Activated naive CD4-positive, alpha-beta T cell treated with anti-CD3 and anti-CD28 coated beads, Interleukin-2, amount 50 U/mL, for 72 hours (primary cell): ENCODE measurements around the gene RAI1. TPM values are rescaled to one million over a fixed set of nuclear protein-coding genes. Genes with fewer than 3 reads are reported as not detected.

Experiments used
- ATAC-seq, 2 donors: fragments of 150-1000 bp; cut with Tn5 transposase; 2 replicates each; pipeline ENCODE4 v1.10.0; 2021; ENCODE audit warnings: mild to moderate bottlenecking in 2 of 2, moderate library complexity in 2 of 2
- DNase-seq, 2 donors: peaks; one replicate each; pipeline ENCODE4 v3.0.0; 2021 to 2022; ENCODE audit warnings: low spot score in 2 of 2
- H3K27ac Mint-ChIP-seq, 2 donors: one replicate each; pipeline ENCODE4 v1.8.0; 2022; ENCODE audit warnings: mild to moderate bottlenecking in 2 of 2, mixed read lengths in 2 of 2
- H3K36me3 Mint-ChIP-seq, 2 donors: one replicate each; pipeline ENCODE4 v1.8.0; 2022; ENCODE audit warnings: mixed read lengths in 2 of 2
- H3K9me3 Mint-ChIP-seq, 2 donors: one replicate each; pipeline ENCODE4 v1.8.0; 2022; ENCODE audit warnings: mixed read lengths in 2 of 2
- total RNA-seq, 2 donors: library from RNA; stranded (reverse); gene quantifications; one replicate each; pipeline ENCODE4 v1.2.3, GENCODE V29; 2022

The RAI1 gene
- total RNA-seq, 2 donors from 2014 or later = 14.9 to 21.6 TPM

DNA sequence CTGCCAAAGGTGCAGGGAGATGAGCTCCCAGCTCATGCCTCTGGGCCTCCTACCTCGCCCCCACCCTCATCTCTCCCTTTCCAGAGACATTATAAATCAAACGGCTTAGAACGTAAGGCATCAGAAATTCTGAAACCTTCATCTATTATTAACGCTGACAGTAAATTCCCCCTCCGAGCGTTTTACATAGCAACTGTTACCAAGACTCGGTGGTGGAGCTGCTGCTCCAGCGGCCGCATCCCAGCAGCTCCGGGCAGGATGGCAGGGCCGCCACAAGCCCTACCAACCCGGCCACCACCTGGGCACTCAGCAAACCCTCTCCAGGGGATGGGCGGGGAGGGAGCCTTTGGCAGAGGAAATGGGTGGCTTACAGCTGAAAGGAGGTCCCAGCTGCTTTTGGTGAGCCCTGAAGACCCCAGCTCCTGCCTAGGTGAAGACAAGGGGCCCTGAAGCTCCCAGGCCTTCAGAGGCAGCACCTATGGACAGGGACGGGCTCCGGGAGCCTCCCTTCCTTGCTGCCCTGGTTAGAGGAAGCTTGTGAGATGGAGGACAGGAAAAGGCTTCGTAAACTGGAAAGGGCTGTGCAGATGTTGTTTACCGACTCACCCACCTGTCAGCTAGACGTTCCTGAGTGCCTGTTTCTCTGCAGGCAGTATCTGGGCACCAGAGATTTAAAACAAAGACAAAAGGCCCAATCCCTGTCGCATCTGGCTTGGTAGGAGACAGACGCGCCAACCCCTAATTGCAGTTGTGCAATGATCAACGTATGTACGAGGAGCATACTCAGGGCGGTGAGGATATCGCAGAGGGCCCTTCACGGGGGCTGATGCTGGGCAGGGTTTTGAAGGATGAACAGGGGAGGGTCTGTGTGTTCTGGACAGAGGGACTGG, 76.9 kb downstream of the RAI1 start:
- Mint-ChIP-seq H3K9me3 (no peaks in the 10 kb centered on the region), H3K36me3 (no peaks in the 10 kb centered on the region), H3K27ac (peak overlapping the region; percentile 65 to 94)

DNA sequence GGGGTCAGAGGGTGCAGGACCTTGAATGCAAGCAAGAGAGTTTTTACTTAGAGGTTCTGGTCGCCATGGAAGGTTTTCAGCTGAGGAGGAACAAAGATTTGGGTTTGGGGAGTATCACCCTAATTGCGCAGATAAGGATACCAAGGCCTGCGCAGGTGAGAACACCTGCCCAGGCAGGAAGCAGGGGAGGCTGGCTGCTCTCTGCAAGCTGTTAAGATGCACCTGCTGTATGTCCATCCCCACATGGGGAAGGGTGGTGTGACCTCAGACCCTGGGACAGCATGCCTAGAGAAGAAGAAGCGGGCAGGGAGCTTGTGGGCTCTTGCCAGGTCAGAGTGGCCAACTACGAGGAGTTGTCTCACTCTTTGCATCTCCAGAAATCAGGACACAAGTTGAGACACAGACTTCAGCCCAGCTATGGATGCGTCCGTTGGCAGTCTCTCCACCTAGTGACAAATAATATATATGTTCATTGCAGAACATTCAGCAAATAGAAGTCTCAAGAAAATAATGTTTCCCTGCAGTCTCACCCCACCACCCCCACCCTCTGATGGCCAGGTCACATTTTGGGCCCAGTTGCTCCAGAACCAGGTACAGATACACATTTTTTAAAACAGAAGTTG, 77.8 kb downstream of the RAI1 start:
- DNase-seq (no peak), ATAC-seq (no peak)
- Mint-ChIP-seq H3K9me3 (no peaks in the 10 kb centered on the region), H3K27ac (peak overlapping the region in 1 of 2 donors; percentile 79), H3K36me3 (no peaks in the 10 kb centered on the region)

More for the DNA sequence above, 76.9 kb downstream of the RAI1 start:
- ATAC-seq (no peak), DNase-seq (no peak)

DNA sequence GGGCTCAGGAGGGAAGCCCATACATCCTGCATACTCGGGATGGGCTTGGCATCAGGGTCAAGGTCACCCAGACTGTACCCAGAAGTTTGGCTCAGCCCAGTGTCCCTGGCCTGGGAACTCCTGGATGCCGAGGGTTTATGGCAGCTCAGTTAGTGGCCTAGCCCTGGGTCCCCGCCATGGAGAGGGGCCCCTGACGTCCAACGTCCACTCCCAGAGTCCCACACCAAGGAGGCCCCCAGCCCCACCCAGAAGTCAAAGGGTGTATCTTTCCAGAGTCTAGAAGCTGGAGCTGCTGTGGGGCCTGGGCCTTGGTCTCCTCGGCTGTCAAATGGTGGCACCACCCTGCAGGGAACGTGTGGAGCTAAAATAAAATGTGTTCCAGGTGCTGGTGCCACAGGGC, 79.1 kb downstream of the RAI1 start:
- ATAC-seq = no peak
- H3K36me3 Mint-ChIP-seq = peaks cover 0 to 6% of the 10 kb centered on the region in 2 donors
- no peak for DNase-seq
- H3K9me3 Mint-ChIP-seq = no peaks in the 10 kb centered on the region
- H3K27ac Mint-ChIP-seq = no peak overlapping the region

DNA sequence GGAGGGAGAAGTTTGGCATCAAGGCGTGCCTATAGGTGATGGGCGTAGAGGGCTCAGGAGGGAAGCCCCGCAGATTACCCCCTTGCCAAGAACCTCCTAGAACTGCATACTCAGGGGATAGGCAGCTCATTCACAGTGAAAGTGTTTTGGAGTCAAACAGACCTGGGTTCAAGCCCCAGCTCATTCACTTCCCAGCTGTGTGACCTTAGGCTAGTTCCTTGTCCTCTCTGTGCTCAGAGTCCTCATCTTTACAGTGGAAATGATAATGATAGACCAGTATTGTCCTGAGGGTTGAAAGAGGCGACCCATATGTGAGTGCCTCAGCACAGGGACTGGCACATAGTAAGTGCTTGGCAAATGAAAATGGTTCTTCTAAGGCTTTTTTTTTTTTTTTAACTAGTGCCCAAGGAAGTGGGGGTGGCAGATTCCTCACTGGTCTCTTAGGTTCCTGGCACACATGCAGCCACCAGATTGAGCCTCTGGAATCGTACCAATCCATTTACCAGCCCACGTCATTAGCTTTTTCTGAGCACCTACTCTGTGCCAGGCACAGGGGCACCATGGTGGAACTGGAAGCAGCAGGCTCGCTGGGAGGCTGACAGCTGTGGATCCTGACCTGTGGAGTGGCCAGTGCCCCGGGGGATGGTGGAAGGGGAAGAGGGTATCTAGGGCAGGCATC, 79.8 kb downstream of the RAI1 start:
- Mint-ChIP-seq H3K36me3 (peaks cover 0 to 6% of the 10 kb centered on the region in 2 donors), H3K27ac (no peak overlapping the region), H3K9me3 (no peaks in the 10 kb centered on the region)
- ATAC-seq = no peak
- DNase-seq = no peak

DNA sequence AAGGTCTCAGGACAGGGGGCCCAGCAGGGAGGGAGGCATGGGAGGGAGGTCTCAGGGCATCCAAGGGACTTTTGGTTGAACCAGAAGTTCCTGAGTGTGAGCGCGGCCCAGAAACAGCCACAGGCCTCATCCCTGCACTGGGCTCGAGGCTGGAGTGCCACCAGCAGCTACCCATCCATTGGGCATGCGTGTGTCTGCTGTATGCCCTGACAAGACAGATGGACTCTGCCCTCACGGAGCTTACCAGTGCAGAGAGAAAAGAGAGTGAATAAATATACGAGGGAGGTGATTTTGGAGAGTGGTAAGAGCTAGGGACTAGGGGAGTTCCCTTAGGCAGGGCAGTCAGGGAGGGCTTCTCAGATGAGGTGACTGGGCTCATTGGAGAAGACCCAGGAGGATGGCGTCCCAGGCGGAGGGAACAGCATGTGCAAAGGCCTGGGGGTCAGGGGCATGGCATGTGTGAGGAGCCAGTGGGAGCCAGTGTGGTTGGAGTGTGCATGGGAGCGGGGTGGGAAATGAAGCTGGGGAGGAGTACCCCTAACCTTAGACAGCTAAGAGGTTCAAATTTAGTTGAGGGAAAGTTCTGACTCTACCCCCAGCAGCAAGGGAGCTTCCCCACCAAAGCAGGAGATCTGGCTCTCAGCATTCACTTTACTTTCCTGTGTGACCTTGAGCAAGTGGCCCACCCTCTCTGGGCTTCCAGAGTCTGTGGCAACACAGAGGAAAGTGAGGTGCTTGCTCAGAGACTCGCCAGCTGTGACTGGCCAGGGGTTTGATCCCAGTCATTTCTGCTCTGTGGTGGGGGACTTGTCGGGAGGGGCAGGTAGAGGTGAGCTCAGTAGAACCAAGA, 80.9 kb downstream of the RAI1 start:
- H3K36me3 Mint-ChIP-seq = peaks cover 0 to 6% of the 10 kb centered on the region in 2 donors
- no peak for DNase-seq
- no peak for ATAC-seq
- H3K9me3 Mint-ChIP-seq = no peaks in the 10 kb centered on the region
- peak overlapping the region in 1 of 2 donors; percentile 1 for H3K27ac Mint-ChIP-seq

DNA sequence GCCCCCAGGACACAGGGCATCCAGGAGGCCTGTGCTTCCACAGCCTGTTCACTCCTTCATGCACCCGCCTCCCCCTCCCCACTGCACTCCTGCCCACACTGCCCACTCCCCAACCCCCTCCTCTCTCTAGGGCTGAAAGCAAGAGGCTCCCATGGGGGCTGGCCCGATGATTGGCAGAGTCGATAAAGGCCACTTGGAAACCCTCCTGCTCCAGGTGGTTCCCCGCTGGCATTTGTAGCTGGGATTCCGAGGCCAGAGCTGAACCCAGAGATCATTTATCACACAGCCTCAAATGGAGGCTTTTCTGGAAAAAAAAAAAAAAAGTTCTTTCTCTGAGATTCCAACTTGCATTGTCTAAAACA, 81.5 kb downstream of the RAI1 start:
- ATAC-seq = no peak
- no peak overlapping the region for H3K27ac Mint-ChIP-seq
- DNase-seq = no peak
- no peaks in the 10 kb centered on the region for H3K9me3 Mint-ChIP-seq
- peaks cover 0 to 6% of the 10 kb centered on the region in 2 donors for H3K36me3 Mint-ChIP-seq

DNA sequence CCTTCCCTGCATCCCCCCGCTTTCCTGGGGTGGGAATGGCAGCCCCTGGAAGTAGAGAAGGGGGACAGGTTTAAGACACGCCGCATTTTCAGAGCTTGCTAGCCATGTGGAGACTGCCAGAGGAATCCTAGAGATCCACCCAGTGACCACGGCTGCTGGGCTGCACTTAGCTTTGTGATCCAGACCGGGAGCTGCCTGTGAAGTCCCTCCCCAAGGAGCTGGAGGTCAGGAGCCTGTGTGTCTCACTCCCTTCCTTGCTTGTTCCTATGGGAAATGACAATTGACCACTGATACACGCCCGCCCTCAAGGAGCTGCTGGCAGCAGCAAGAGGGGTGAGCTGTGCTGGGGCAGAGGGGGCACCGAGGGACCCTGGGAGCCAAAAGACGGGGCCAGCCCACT, 81.9 kb downstream of the RAI1 start:
- ATAC-seq = no peak
- Mint-ChIP-seq H3K36me3 (peaks cover 0 to 6% of the 10 kb centered on the region in 2 donors), H3K27ac (peak overlapping the region in 1 of 2 donors; percentile 20), H3K9me3 (no peaks in the 10 kb centered on the region)
- DNase-seq = no peak

DNA sequence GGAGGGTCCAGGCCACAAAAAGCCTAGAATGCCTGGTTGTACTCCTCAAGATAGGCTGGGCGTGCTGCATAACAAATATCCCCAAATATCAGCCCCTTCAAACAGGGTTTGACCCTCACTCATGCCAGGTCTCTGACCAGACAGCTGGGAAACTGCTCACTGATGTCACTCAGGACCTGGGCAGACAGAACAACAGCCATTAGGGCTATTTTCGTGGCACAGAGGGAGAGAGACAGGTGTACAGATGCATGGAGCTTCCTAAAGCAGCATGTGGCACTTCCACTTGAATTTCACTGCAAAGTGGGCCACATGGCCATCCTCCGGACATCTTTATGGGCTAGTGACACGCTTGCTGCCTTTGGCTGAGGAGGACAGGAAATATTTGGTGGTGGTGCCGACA, 82.5 kb downstream of the RAI1 start:
- Mint-ChIP-seq H3K27ac (peak overlapping the region; percentile 20 to 68), H3K36me3 (peaks cover 0 to 6% of the 10 kb centered on the region in 2 donors), H3K9me3 (no peaks in the 10 kb centered on the region)
- ATAC-seq (no peak), DNase-seq (no peak)

DNA sequence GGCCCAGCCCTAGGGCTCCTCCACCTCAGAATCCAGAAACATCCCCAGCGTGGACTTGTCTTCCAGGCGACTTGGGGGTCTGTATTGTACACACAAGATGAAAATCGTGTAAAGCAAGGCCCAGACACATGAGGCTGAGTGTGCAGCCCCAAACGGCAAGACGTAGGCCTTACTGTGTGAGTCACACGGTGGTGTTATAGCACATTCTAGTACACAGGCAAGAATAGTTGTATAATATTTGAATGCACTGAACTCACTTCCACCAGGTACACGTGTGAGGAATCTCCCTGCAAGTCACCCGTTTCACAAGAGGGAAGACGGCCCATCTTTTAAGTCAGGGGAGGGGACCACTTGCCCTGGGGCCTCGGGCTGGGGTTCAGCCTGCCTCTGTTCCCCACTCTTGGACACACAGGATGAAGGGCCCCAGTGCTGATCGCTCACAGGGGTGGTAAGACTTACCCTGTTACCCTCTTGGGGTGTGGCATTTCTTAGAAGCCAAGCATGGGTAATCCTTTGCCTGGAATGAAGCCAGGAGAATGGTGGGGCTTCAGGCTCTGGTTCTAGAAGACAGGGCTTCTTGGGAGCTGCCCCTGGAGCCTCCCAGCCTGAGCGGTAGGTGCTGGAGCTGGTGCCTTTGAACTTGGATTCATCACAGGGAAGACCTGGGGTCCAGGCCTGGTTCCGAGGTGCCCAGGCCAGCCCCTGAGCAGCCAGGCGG, 84.3 kb downstream of the RAI1 start:
- peaks cover 0 to 6% of the 10 kb centered on the region in 2 donors for H3K36me3 Mint-ChIP-seq
- H3K27ac Mint-ChIP-seq = peak overlapping the region in 1 of 2 donors; percentile 62
- ATAC-seq (no peak), DNase-seq (no peak)
- no peaks in the 10 kb centered on the region for H3K9me3 Mint-ChIP-seq

DNA sequence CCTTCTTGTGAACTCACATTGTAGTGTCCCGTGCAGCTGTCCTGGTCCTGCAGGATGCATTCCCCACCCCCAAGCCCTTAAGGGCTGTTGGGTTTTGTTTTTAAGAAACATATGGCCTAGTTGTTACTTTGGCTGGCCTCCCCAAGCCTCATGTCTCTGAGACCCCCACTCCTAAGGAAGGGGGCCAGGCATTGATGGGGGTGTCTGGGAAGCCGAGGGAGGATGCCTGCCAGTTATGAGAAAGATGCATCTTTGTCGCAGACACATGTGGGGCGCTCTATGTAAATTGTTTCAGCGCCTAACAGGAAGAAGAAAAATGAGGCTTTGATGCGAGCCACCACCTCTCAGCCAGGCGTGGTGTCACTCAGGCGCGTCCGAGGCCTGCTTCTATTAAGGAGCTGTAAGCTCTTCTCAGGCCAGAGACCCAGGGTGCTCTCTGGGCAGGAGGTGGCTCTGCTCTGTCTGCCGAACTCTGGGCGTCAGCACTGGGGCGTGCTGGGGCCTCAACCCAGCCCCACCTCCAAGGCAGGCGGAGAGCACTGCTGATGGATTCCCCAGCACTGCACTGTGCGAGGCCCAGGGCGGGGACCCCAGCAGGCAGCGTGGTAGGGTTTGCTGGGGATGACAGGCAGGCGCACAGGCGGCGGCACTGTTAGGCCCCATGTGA, 85.0 kb downstream of the RAI1 start:
- peak overlapping the region; percentile 14 to 62 for H3K27ac Mint-ChIP-seq
- no peak for DNase-seq
- H3K9me3 Mint-ChIP-seq = no peaks in the 10 kb centered on the region
- H3K36me3 Mint-ChIP-seq = peaks cover 0 to 6% of the 10 kb centered on the region in 2 donors
- ATAC-seq = peak; percentile 32 to 42

DNA sequence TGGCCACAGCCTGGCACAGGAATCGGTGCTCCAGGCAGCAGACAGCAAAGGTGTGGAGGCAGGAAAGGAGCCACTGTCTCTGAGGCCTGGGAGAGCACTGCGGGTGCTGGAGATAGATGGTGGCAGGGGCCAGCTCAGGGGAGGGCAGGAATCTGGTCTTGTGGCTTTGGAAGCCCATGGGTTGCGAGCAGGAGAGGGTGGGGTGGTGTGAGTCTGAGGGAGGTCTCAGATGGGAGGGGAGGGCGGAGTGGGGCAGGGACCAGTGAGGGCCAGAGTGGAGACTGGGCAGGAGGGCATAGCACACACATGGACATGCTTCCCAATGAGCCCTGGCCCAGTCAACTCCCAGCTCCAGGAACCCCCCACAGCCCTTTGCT, 85.5 kb downstream of the RAI1 start:
- Mint-ChIP-seq H3K9me3 (no peaks in the 10 kb centered on the region), H3K27ac (peak overlapping the region in 1 of 2 donors; percentile 62), H3K36me3 (peaks cover 0 to 6% of the 10 kb centered on the region in 2 donors)
- no peak for ATAC-seq
- no peak for DNase-seq

DNA sequence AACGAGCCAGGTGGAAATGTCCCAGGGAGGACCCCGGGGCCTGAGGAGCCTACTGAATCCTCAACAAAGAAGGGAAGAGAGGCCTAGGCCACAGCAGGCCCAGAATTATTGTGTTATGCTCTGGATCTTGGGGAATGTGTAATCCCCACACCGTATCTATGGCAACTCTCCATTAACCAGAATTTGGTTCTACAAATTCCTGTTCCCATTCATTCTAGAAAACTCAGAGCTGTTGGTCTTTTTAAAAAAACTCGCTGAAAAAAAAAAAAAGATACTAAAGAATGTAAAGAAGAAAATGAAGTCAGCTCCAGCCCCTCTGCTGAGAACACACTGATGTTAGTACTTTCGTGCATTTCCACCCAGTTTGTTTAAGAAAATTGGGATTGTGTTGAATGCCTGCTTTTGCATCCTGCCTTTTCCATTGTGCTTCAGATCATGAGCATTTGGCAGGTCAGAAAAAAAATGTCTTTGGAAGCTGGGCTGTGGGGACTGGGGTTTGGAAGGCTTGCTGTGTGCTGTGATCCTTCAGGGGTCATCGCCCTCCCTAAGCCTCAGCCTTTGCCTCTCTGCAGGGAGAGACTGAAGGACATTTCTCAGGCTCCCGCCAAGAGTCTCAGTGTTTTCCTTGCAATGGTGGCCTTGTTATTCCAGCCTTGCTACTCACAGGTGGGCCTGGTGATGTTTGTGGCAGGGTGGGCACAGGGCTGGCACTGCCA, 86.1 kb downstream of the RAI1 start:
- Mint-ChIP-seq H3K27ac (no peak overlapping the region), H3K36me3 (peaks cover 0 to 6% of the 10 kb centered on the region in 2 donors)
- ATAC-seq = no peak

DNA sequence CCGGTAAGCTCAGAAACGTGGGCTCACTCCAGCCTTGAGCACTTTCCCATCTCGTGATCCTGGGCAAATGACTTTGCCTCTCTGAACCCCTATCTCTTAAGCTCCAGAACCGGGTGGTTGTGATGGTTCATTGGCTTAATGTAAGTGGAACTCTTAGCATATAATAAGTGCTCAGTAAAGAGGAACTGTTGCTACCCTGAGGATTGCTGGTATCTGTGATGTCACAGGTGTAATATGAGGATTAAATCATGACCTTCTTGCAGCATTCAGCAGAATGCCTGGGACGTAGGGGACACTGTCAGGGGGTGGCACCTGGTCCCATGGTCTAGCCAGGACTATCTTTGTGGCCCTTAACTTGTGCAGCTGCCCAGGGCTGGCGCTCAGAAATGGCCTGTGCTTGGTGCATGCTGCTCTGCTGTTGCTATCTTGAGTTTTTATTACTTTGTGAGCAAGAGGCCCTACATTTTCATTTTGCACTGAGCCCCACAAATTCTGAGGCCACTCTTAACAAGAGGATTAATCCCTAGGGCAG, 86.7 kb downstream of the RAI1 start:
- Mint-ChIP-seq H3K36me3 (peaks cover 0 to 6% of the 10 kb centered on the region in 2 donors), H3K9me3 (no peaks in the 10 kb centered on the region), H3K27ac (peak overlapping the region in 1 of 2 donors; percentile 88)
- ATAC-seq (no peak), DNase-seq (no peak)

More for the DNA sequence above, 86.1 kb downstream of the RAI1 start:
- no peak for DNase-seq
- no peaks in the 10 kb centered on the region for H3K9me3 Mint-ChIP-seq

DNA sequence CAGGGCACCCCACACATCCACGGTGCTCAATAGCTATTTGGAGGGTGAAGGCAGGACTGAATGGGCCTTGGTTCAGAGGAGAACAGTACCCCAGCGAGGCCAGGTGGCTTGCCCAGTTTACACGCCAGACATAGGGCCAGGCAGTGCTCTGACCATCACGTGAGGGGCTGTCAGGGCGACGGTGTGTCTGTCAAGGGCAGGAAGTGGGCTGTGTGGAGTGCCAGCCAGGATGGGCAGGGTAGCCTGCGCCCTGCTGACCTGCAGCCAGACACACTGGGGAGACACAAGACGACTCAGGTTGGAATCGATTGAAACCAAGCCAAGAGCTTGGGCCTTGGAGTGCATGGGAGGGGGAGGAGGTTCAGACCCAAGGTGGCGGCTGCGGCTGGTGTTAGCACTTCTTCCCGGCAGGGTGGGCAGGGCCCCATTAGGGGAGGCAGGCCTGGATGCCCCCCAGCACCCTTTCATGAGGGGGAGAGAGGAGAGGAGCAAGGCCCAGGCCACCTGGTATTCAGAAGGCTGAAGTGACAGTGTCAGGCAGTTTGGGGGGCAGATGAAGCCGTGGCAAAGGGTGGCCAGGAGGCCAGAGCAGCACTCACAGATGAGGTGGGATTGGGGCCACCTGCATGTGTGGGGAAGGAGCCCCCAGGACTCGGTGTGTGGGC, 87.3 kb downstream of the RAI1 start:
- ATAC-seq (no peak), DNase-seq (no peak)
- Mint-ChIP-seq H3K9me3 (no peaks in the 10 kb centered on the region), H3K27ac (peak overlapping the region in 1 of 2 donors; percentile 88), H3K36me3 (peaks cover 0 to 6% of the 10 kb centered on the region in 2 donors)
